GM10266 (cell line): ENCODE data around the gene CIAO3.

ENCODE experiments used
- DNase-seq: peaks from one replicate; pipeline ENCODE4 v3.0.0; 2012; ENCODE audit errors: extremely low spot score
- TF ChIP-seq, protein P1 (sequence below): IDR thresholded peaks from 2 replicates; pipeline ENCODE4 v1.5.1; 2012; ENCODE audit warnings: mild to moderate bottlenecking, low read depth; ENCODE audit not compliant: control insufficient read depth, insufficient read depth; ENCODE audit errors: missing control alignments

CIAO3 gene

GRCh38 chr16:740764-741505 is at the start of gene CIAO3:
Gene CIAO3, minus strand, starts transcription at chr16:740997. Its CDS starts 12 bp downstream, at chr16:740985.
- peak; percentile 98 for DNase-seq

GRCh38 chr16:790086-790485 is 49.3 kb upstream of the CIAO3 start:
- TF ChIP-seq, protein P1, sequence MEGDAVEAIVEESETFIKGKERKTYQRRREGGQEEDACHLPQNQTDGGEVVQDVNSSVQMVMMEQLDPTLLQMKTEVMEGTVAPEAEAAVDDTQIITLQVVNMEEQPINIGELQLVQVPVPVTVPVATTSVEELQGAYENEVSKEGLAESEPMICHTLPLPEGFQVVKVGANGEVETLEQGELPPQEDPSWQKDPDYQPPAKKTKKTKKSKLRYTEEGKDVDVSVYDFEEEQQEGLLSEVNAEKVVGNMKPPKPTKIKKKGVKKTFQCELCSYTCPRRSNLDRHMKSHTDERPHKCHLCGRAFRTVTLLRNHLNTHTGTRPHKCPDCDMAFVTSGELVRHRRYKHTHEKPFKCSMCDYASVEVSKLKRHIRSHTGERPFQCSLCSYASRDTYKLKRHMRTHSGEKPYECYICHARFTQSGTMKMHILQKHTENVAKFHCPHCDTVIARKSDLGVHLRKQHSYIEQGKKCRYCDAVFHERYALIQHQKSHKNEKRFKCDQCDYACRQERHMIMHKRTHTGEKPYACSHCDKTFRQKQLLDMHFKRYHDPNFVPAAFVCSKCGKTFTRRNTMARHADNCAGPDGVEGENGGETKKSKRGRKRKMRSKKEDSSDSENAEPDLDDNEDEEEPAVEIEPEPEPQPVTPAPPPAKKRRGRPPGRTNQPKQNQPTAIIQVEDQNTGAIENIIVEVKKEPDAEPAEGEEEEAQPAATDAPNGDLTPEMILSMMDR = no peak

More at GRCh38 chr16:740764-741505, at the start of gene CIAO3:
- TF ChIP-seq, protein P1 = peak; percentile 97

DNA sequence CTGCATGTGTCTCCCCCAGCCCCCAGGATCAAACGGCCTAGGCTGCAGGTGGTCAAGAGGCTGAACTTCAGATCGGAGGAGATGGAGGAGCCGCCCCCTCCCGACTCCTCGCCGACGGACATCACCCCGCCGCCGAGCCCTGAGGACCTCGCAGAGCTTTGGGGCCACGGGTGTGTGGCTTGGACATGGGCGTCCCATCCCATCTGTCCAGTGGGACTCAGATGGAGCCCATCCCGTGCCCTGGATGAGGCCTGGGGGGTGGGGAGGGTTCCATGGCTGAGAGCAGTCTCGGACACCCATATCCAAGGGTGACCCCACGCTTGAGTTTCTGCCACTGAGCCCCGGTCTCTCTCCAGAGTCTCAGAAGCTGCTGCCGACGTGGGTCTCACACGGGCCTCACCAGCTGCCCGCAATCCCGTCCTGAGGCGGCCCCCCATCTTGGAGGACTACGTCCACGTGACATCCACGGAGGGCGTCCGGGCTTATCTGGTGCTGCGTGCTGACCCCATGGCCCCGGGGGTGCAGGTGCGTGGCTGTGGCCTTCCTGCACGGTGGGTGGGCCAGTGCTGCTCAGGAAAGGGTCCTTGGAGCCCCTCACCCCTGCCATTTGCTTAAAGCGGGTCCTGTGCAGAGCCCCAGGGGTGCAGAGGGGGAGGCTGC is 48.5 kb upstream of the CIAO3 start:
- TF ChIP-seq, protein P1 = no peak
- DNase-seq = no peak

More at GRCh38 chr16:790086-790485, 49.3 kb upstream of the CIAO3 start:
- DNase-seq = no peak

DNA sequence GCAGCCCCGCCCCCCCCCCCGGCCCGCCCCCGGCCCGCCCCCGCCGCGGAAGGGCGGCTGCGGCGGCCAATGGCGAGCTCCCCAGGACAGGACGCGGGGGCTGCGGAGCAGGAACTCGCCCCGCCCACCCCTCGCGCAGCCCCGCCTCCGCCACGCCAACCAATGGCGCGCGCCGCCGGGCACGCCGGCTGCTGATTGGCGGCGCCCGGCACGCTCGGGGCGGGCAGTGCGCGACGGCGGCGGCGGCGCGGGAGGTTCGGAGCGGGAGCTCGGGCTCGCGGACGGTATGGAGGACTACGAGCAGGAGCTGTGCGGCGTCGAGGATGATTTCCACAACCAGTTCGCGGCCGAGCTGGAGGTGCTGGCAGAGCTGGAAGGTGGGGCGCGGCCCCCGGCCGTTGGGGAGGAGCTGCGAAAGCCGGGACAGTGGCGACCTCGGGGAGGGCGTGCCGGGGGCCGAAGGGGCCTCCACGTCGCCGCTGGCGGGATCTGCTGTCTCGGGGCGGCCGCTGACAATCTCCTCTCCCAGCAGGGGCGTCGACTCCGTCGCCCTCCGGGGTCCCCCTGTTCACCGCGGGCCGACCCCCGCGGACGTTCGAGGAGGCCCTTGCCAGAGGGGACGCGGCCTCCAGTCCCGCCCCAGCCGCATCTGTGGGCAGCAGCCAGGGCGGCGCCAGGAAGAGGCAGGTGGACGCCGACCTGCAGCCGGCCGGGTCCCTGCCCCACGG is 47.8 kb upstream of the CIAO3 start, which contains the start of gene CHTF18:
TSS of gene CHTF18 (plus strand) at position 222 of the 728 bp plus-strand sequence. CDS start at position 287, 65 bp downstream.
- TF ChIP-seq, protein P1 = no peak
- peak; percentile 100 for DNase-seq

- TF ChIP-seq, protein P1 = no peak
- DNase-seq = no peak
These were observed 47.2 kb upstream of the CIAO3 start, which contains the start of gene RPUSD1 for GRCh38 chr16:787978-788398. Gene RPUSD1, minus strand, starts transcription at chr16:788381. Its CDS starts 644 bp downstream, at chr16:787737.

GRCh38 chr16:787321-787966 is 46.6 kb upstream of the CIAO3 start:
- no peak for DNase-seq
- TF ChIP-seq, protein P1 = no peak
